Panc1 (cell line): ENCODE data around the gene HDAC7. TPM values are rescaled to one million over a fixed set of nuclear protein-coding genes. Genes with fewer than 3 reads are reported as not detected.

Experiments
- ATAC-seq: fragments of 200-7000 bp; cut with Tn5 transposase; 2 replicates; pipeline ENCODE4 v1.9.1; 2020; ENCODE audit warnings: mild to moderate bottlenecking, moderate library complexity
- BruUV-seq: library from RNA; stranded (reverse); fragments of 400-500 nt; replicated peaks from 2 replicates; lab custom pipeline; 2021; lab: Mats Ljungman, UMichigan
- CTCF ChIA-PET: fragments of 300-600 bp; sonication (Branson Sonifier 250); formaldehyde crosslinking; loops from one replicate; lab custom pipeline; 2022; ENCODE audit warnings: antibody characterized with exemption; lab: Charles Lee
- POLR2A ChIA-PET: fragments of 300-600 bp; sonication (Branson Sonifier 250); formaldehyde crosslinking; loops from one replicate; lab custom pipeline; 2022; ENCODE audit warnings: antibody characterized with exemption; lab: Charles Lee
- DNase-seq: peaks from one replicate; pipeline ENCODE4 v3.0.0-alpha.2; 2010; ENCODE audit warnings: low read depth, low spot score
- H3K27ac ChIP-seq: 2 replicates; pipeline ENCODE4 v1.5.1; 2011; ENCODE audit warnings: mild to moderate bottlenecking, low read length, inconsistent platforms
- H3K27me3 ChIP-seq: fragments of 200-500 bp; sonication (Bioruptor generic); 2 replicates; pipeline ENCODE4 v1.6.0; 2014; ENCODE audit warnings: low read length, inconsistent platforms; ENCODE audit not compliant: control insufficient read depth, insufficient read depth
- H3K36me3 ChIP-seq: fragments of 200-500 bp; sonication (Bioruptor generic); 2 replicates; pipeline ENCODE4 v1.5.1; 2014; ENCODE audit warnings: inconsistent platforms, mild to moderate bottlenecking, low read length, moderate library complexity; ENCODE audit not compliant: control insufficient read depth, insufficient read depth
- H3K4me1 ChIP-seq: 2 replicates; pipeline ENCODE4 v1.5.1; 2011; ENCODE audit warnings: inconsistent platforms, mild to moderate bottlenecking, low read length, moderate library complexity; ENCODE audit not compliant: control insufficient read depth, insufficient read depth
- H3K4me3 ChIP-seq, 2 experiments: 2 replicates each; pipeline ENCODE4 v1.5.1; 2011 to 2012; ENCODE audit warnings: low read depth in 2 of 2, low read length in 2 of 2, mild to moderate bottlenecking in 2 of 2, inconsistent platforms in 1 of 2, moderate library complexity in 1 of 2
- H3K9me3 ChIP-seq: fragments of 200-500 bp; sonication (Bioruptor generic); 2 replicates; pipeline ENCODE4 v1.5.1; 2014; ENCODE audit warnings: low read depth, mild to moderate bottlenecking, inconsistent platforms, low read length, moderate library complexity; ENCODE audit not compliant: control insufficient read depth, insufficient read depth
- POLR2AphosphoS5 ChIP-seq: IDR thresholded peaks from 2 replicates; pipeline ENCODE4 v1.6.1; 2012; ENCODE audit warnings: mild to moderate bottlenecking, low read depth, low read length, moderate library complexity
- SIN3A ChIP-seq: IDR thresholded peaks from 2 replicates; pipeline ENCODE4 v1.6.1; 2012; ENCODE audit warnings: low read depth, mild to moderate bottlenecking, low read length, moderate library complexity, borderline replicate concordance; ENCODE audit not compliant: insufficient read depth
- TCF7L2 ChIP-seq: IDR thresholded peaks from 2 replicates; pipeline ENCODE4 v1.6.1; 2011; ENCODE audit warnings: mild to moderate bottlenecking, low read depth, low read length, inconsistent platforms
- in situ Hi-C: cut with HindIII; loops from 2 replicates; pipeline ENCODE4 v1.10.0; 2016; ENCODE audit warnings: low sequenced_read_pairs, low pct_unique_long_range_greater_than_20kb
- intact Hi-C: fragments of 100-400 bp; cut with micrococcal nuclease; formaldehyde crosslinking; loops from one replicate; pipeline ENCODE4 v1.10.0; 2022; ENCODE audit not compliant: unreplicated experiment
- total RNA-seq: library from RNA; stranded (reverse); gene quantifications from one replicate; pipeline ENCODE4 v1.2.1, GENCODE V29; 2021; ENCODE audit not compliant: unreplicated experiment
- TF ChIP-seq, protein P1 (sequence below): fragments of 450-650 bp; IDR thresholded peaks from 2 replicates; pipeline ENCODE4 v1.5.1; 2017; ENCODE audit warnings: mild to moderate bottlenecking
- TF ChIP-seq, protein P2 (sequence below), 2 experiments: IDR thresholded peaks; 2 replicates each; pipeline ENCODE4 v1.6.1; 2011 to 2012; ENCODE audit warnings: low read depth in 2 of 2, control low read depth in 1 of 2, low read length in 1 of 2, mild to moderate bottlenecking in 1 of 2, moderate library complexity in 1 of 2; ENCODE audit not compliant: insufficient read depth in 1 of 2

HDAC7 gene
- total RNA-seq, 1 experiment from 2014 or later: 84.2 TPM

DNA sequence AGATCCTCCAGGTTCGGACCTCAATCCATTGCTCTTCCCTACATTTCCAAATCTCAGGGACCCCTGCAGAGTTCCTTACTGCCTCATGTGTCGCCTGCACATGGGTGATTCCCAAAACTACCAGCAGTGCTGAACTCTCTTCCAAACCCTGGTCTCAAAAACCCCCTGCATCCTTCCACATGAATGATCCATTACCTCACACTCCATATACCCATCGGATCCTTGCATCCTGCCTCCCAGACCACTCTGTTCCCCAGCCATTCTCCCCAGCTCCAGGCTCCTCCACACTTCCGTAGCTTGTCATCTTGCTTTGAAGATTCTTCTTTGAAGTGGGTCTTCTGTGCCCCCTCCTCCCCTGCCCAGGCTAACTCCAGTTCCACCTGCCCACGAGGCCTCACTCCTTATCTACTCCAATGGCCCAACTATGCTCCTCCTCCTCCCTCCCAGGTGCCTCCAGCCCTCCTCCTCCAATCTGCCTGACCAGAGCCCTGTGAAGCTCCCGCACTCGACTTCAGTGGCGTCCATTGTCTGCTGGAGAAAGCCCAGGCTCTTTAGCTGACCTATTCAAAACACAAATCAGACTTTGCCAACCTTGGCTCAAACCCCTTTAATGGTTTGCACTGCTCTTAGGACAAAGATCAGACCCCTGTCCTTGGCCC is 74.8 kb downstream of the HDAC7 start:
- Histone ChIP-seq H3K4me3 (no peak overlapping the region), H3K9me3 (no peaks in the 10 kb centered on the region), H3K36me3 (no peaks in the 10 kb centered on the region), H3K27me3 (no peaks in the 10 kb centered on the region), H3K4me1 (no peaks in the 10 kb centered on the region; the same call in 1 of the 2 replicates), H3K27ac (no peak overlapping the region)
- intact Hi-C loops: loop anchor here (2.0 kb wide), 1 partner anchor 34 kb away; no protein-coding TSS in a partner anchor
- no peak for ATAC-seq
- in situ Hi-C loops: no loop called here
- TF ChIP-seq TCF7L2: no peak
- TF ChIP-seq, protein P1, sequence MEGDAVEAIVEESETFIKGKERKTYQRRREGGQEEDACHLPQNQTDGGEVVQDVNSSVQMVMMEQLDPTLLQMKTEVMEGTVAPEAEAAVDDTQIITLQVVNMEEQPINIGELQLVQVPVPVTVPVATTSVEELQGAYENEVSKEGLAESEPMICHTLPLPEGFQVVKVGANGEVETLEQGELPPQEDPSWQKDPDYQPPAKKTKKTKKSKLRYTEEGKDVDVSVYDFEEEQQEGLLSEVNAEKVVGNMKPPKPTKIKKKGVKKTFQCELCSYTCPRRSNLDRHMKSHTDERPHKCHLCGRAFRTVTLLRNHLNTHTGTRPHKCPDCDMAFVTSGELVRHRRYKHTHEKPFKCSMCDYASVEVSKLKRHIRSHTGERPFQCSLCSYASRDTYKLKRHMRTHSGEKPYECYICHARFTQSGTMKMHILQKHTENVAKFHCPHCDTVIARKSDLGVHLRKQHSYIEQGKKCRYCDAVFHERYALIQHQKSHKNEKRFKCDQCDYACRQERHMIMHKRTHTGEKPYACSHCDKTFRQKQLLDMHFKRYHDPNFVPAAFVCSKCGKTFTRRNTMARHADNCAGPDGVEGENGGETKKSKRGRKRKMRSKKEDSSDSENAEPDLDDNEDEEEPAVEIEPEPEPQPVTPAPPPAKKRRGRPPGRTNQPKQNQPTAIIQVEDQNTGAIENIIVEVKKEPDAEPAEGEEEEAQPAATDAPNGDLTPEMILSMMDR: no peak
- TF ChIP-seq, protein P2, sequence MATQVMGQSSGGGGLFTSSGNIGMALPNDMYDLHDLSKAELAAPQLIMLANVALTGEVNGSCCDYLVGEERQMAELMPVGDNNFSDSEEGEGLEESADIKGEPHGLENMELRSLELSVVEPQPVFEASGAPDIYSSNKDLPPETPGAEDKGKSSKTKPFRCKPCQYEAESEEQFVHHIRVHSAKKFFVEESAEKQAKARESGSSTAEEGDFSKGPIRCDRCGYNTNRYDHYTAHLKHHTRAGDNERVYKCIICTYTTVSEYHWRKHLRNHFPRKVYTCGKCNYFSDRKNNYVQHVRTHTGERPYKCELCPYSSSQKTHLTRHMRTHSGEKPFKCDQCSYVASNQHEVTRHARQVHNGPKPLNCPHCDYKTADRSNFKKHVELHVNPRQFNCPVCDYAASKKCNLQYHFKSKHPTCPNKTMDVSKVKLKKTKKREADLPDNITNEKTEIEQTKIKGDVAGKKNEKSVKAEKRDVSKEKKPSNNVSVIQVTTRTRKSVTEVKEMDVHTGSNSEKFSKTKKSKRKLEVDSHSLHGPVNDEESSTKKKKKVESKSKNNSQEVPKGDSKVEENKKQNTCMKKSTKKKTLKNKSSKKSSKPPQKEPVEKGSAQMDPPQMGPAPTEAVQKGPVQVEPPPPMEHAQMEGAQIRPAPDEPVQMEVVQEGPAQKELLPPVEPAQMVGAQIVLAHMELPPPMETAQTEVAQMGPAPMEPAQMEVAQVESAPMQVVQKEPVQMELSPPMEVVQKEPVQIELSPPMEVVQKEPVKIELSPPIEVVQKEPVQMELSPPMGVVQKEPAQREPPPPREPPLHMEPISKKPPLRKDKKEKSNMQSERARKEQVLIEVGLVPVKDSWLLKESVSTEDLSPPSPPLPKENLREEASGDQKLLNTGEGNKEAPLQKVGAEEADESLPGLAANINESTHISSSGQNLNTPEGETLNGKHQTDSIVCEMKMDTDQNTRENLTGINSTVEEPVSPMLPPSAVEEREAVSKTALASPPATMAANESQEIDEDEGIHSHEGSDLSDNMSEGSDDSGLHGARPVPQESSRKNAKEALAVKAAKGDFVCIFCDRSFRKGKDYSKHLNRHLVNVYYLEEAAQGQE (IDR thresholded peaks at IDR 0.05; ENCODE audit: insufficient read depth in 1 of 2, low read depth in 2 of 2, low read length in 1 of 2): no peak
- no peak for TF ChIP-seq POLR2AphosphoS5
- no peak for TF ChIP-seq SIN3A
- POLR2A ChIA-PET: interaction anchor here (0.5 kb wide), 1 partner anchor 1661 kb away, joined by 5 read pairs; no protein-coding TSS in a partner anchor
- CTCF ChIA-PET: interaction anchor here (0.7 to 3.5 kb wide), 7 partner anchors 10 to 94 kb away, joined by 3 to 24 read pairs (median 4); partner anchors contain the start of gene RAPGEF3
- no TSS peak for BruUV-seq
- DNase-seq: no peak

DNA sequence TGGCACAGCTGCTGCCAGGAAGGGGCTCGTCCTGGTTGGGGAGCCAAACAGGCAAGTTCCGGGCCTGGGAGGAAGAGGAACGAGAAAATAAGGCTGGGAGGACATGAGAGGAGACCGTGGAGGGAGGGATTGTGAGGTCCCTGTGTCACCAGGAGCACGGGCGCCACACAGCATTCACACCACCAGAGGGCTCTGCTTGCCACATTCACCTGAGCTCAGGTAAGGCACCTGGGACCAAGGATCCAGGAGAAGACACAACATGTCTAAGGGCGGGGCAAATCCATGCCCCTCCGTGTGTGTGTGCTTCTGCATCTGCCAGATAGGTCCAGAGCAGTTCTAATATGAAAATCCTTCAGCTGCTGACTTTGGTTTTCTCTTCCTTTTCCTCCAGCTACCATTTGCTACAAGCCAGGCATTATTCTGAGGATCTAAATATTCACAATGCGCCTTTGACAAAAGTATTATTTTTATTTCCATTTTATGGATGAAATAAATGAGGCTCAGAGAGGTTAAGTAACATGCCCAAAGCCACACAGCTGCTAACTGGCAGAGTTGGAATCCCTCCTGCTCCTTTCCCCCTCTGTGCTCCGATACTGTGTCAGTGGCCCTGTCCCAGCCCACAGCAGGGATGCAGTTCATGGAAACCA is 75.6 kb downstream of the HDAC7 start:
- Histone ChIP-seq H3K36me3 (no peaks in the 10 kb centered on the region), H3K4me3 (no peak overlapping the region), H3K27me3 (no peaks in the 10 kb centered on the region), H3K4me1 (no peaks in the 10 kb centered on the region; the same call in 1 of the 2 replicates), H3K9me3 (no peaks in the 10 kb centered on the region), H3K27ac (no peak overlapping the region)
- ATAC-seq: peak; percentile 61
- BruUV-seq: no TSS peak
- DNase-seq: no peak
- ChIA-PET POLR2A (no interaction called here), CTCF (interaction anchor here (0.7 to 3.5 kb wide), 10 partner anchors 9 to 102 kb away, joined by 3 to 24 read pairs (median 4); partner anchors contain the start of gene RAPGEF3)
- intact Hi-C loops: loop anchor here (2.0 kb wide), 1 partner anchor 35 kb away; no protein-coding TSS in a partner anchor
- in situ Hi-C loops: no loop called here
- TF ChIP-seq POLR2AphosphoS5: no peak
- TF ChIP-seq, protein P1: peak; percentile 83; the same call in 1 of the 2 replicates
- TF ChIP-seq, protein P2 (IDR thresholded peaks at IDR 0.05; ENCODE audit: insufficient read depth in 1 of 2, low read depth in 2 of 2, low read length in 1 of 2): no peak
